Activated CD4-positive, alpha-beta T cell treated with anti-CD3 and anti-CD28 coated beads, Interleukin-2, amount 50 U/mL, for 24 hours (primary cell): ENCODE data around the gene PRPF40A.

Experiments used
- DNase-seq, 2 donors: peaks; one replicate each; pipeline ENCODE4 v3.0.0-alpha.2; 2020; ENCODE audit warnings: low read depth in 1 of 2, low spot score in 1 of 2

The PRPF40A gene

DNA sequence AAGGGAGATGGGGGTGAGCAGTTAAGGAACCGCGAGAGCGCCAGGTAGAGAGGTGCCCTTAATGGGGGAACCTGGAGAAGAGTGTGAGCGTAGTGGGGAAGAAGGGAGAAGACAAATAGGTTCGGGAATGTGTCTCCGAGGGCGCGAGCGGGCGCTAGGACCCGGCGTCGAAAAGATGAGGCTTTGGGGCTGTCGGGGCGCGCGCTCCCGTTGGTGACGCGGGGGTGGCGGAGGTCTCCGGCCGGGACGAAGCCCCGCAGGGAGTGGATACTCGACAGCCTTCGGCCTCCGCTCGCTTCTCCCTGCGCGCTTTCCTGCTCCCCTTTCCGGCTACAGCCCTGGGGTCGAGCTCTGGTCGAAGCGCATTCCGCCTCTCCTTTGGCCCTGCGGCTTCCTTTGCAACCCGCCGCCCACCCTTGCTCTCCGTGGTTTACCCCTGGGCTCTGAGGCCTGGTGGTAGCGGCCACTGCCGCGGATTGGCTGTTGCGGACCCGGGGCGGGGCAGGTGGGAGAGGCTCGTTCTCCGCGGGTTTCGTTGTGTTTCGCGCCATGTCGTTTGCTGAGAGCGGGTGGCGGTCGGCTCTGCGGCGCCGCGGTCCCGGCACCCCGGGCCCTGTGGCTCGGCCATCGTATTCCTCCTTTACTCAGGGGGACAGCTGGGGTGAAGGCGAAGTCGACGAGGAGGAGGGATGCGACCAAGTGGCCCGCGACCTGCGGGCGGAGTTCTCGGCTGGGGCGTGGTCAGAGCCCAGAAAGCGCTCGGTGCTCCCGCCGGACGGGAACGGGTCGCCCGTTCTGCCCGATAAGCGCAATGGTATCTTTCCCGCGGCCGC lies 1.0 kb upstream of the PRPF40A start, which contains the start of gene ARL6IP6:
Gene ARL6IP6, plus strand, starts transcription at position 545 of the 833 bp plus-strand sequence. Its CDS starts 5 bp downstream, at position 550.
- peak; percentile 89 for DNase-seq

DNA sequence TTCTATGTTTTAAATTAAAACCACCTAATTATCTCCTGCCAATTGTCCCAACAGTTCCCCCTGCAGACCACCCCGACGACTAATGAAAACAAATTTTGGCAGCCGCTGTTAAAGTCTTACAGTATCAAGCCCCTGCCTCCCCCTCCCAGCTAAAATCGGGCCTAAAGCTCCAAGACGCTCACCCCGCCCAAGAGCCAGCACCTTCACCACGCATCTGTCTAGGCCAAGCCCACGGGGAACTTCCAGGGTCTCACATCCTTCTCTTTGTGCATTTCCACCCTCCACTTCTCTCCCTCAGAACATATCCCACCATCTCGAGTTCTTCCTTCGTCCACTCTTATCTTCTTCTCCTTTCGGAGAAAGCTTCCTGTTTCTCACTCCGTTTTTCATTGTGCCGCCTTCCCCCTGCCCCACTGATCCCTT lies 445 bp downstream of the PRPF40A start:
- peak; percentile 4 to 23 for DNase-seq

GRCh38 chr2:152715854-152716428 lies 1.3 kb downstream of the PRPF40A start:
- DNase-seq = no peak

- DNase-seq = no peak
These were observed 2.1 kb downstream of the PRPF40A start for GRCh38 chr2:152715112-152715511.

- DNase-seq = no peak
These were observed 6.5 kb downstream of the PRPF40A start for GRCh38 chr2:152710713-152711112.

GRCh38 chr2:152708742-152709141 lies 8.5 kb downstream of the PRPF40A start:
- DNase-seq = no peak

DNA sequence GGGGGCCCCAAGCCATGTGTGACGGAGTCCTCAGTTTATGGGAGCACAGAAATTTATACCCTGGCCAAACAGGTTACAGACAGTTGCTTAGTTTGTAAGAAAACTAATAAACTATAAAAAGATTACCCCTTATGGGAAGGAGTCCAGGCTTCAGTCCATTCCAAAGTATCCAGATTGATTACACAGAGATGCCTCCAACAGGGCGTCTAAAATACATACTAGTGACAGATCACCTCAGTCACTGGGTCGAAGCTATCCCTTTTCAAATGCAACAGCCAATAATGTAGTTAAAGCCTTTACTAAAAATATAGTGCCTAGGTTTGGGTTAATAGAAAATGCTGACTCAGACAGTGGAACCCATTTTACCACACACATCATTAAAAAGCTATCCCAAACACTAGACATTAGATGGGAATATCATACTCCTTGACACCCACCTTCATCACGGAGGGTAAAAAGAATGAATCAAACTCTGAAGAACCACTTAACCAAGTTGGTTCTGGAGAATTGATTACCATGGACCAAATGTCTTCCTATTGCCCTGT lies 10.7 kb downstream of the PRPF40A start:
- no peak for DNase-seq

- DNase-seq = no peak
These were observed 16.1 kb downstream of the PRPF40A start for GRCh38 chr2:152701198-152701597.

GRCh38 chr2:152696476-152696875 lies 20.8 kb downstream of the PRPF40A start:
- DNase-seq = no peak

- no peak for DNase-seq
These were observed 21.5 kb downstream of the PRPF40A start for GRCh38 chr2:152695763-152696162.

DNA sequence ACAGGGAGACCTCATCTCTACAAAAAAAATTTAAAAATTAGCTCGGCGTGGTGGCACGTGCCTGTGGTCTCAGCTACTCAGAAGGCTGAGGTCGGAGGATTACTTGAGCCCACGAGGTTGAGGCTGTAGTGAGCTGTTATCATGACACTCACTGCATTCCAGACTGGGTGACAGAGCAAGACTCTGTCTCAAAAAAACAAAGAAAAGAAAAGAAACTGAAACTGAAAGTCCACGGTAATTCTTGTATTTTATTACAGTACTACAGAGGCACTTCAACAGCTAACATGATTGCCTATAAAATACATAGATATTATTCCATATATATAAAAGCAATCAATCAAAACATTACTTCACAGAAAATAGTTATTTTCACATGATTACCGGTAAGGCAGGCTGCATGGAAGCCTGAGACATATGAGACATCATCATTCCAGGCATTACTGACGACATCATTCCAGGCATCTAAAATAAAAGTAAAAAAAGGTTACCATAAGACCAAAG lies 23.1 kb downstream of the PRPF40A start:
- DNase-seq = peak in 1 of 2 donors; percentile 33

GRCh38 chr2:152693033-152693432 lies 24.2 kb downstream of the PRPF40A start:
- no peak for DNase-seq

- DNase-seq = no peak
These were observed 30.9 kb downstream of the PRPF40A start for GRCh38 chr2:152686321-152686720.

DNA sequence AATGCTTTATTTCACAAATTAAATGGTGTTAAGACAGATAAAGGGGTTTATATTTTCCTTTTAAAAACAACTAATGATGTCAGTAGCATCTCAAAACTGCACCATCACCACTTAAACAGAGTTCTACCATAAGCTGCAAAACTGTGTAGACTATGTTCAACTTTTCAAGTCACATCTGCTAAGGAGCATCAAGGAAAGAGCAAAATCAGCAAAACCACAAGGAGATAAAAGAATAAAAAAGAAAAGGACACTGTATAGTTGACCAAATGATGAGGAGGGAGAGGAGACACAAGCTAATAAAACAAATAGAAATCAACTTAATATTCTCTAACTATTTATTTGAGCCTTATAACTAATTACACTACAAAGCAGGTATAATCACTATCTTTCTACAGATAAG lies 33.9 kb downstream of the PRPF40A start:
- no peak for DNase-seq

GRCh38 chr2:152682663-152683062 lies 34.6 kb downstream of the PRPF40A start:
- DNase-seq = no peak

DNA sequence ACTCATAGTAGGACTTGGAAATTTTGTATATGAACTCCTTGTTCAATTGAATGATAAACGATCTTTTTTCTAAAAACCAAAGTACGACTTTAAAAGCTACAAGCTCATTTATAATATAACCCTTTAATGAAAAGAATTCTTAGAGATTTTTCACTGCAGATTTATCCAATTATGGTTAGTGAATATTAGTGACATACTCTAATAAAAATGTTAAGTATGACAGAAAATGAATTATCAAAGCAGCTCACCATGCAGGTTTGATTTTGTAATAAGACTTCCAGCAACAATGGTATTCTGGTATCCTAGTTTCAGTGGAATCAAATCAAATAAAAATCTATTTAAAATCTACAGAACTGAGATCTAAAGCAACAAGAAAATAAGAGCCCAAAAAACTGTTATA lies 38.5 kb downstream of the PRPF40A start:
- no peak for DNase-seq

GRCh38 chr2:152676461-152676860 lies 40.8 kb downstream of the PRPF40A start:
- no peak for DNase-seq

DNA sequence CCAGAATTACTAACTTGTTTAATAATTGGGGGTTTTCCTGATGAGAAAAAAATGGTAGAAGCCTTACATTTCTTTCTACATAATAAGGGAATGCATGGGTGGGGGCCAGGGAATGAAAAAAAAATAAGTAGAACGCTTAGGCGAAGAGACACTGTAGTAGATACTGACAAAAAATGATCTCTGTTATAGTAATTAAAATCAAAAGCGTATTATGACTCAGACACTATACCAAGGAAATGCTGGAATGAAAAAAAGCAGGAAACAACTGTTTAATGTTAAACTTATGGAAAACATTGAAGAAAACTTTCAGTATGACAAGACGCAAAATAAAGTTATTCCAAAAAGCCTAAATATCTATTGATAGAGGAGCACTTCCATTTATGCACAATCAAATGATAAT lies 42.9 kb downstream of the PRPF40A start:
- no peak for DNase-seq

DNA sequence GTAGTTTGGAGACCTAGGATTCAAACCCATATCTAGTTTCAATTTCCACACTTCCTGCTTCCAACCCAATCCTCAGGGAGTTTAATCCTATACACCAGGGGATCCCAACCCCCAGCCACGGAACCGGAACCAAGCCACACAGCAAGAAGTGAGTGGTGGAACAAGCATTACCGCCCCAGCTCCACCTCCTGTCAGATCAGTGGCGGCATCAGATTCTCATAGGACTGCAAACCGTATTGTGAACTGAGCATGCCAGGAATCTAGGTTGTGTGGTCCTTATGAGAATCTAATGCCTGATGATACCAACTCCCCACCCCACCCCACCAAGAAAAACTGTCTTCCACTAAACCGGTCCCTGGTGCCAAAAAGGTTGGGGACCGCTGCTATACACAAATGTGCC lies 52.5 kb downstream of the PRPF40A start:
- DNase-seq = no peak

DNA sequence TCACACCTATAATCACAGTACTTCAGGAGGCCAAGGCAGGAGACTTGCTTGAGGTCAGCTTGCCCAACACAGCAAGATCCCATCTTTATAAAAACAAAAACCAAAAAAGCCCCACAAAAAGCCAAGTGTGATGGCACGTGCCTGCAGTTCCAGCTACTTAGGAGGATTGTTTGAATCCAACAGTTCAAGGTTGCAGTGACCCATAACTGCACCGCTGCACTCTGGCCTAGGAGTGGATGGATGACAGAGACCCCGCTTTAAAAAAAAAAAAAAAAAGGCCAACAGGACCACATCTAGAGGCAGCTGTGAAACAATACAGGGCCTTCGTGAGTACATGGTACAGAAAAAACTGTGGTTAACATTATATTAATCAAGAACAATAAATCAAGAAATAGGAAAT lies 56.2 kb downstream of the PRPF40A start:
- no peak for DNase-seq

DNA sequence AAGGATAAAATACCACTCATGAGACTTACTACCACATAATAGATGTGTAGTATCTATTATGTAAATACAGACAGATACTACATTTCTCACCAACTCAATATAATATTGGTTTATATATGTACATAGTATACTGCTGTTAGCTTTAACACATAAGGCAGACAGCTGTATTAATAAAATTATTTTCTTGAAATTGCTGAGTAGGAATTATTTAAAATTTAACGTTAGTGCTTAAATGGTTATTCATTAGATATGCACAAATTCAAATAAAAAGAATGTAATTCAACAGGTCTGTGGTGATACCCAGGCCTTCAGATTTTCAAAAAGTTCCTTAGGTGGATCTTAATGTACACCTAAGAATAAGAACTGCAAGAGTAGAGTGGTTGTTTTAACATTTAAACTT lies 59.0 kb downstream of the PRPF40A start:
- DNase-seq = no peak

DNA sequence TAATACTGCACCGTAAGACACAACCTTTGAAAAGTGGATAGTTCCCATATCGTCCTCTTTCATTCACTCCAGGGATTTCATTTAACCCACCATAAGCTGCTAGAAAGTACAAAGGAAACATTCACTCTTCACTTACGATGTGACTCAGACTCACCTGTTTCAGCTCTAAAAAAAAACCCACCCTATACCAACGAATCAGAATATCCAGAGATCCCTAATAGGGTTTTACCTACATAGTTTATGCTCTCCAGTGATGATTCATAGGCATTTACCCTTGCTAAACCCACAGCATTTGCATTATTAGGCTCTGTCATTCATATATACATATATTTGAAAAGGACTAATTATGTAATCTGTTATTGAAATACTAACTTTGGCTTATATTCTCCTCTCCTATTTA lies 60.2 kb downstream of the PRPF40A start:
- DNase-seq = no peak
